ENCODE results near the gene SYNRG.

The SYNRG gene

GRCh38 chr17:37500378-37500777 lies 108.8 kb downstream of the SYNRG start:
- TF ChIP-seq EZH2 (IDR thresholded peaks at IDR 0.05; ENCODE audit: borderline replicate concordance, low read length): no peak
- TF ChIP-seq, protein P1, sequence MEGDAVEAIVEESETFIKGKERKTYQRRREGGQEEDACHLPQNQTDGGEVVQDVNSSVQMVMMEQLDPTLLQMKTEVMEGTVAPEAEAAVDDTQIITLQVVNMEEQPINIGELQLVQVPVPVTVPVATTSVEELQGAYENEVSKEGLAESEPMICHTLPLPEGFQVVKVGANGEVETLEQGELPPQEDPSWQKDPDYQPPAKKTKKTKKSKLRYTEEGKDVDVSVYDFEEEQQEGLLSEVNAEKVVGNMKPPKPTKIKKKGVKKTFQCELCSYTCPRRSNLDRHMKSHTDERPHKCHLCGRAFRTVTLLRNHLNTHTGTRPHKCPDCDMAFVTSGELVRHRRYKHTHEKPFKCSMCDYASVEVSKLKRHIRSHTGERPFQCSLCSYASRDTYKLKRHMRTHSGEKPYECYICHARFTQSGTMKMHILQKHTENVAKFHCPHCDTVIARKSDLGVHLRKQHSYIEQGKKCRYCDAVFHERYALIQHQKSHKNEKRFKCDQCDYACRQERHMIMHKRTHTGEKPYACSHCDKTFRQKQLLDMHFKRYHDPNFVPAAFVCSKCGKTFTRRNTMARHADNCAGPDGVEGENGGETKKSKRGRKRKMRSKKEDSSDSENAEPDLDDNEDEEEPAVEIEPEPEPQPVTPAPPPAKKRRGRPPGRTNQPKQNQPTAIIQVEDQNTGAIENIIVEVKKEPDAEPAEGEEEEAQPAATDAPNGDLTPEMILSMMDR (IDR thresholded peaks at IDR 0.05; ENCODE audit: low read length): no peak

GRCh38 chr17:37494971-37495370 lies 114.2 kb downstream of the SYNRG start:
- TF ChIP-seq, protein P1 (IDR thresholded peaks at IDR 0.05; ENCODE audit: low read length): no peak
- no peak for TF ChIP-seq EZH2 (IDR thresholded peaks at IDR 0.05; ENCODE audit: borderline replicate concordance, low read length)
- H3K9me2 ChIP-seq (ENCODE audit: low read depth, low read length): no peaks in the 10 kb centered on the region
- no peak overlapping the region for H3K4me3 ChIP-seq (ENCODE audit: low read depth, low read length, poor library complexity, severe bottlenecking)
- H3K27ac ChIP-seq (ENCODE audit: low read depth, low read length, poor library complexity, severe bottlenecking): no peak overlapping the region
- H3K4me2 ChIP-seq (ENCODE audit: low read length): no peak overlapping the region
- H3K27me3 ChIP-seq (ENCODE audit: insufficient read depth, low read length): no peaks in the 10 kb centered on the region
- no peak overlapping the region for H3K9ac ChIP-seq (ENCODE audit: low read length)
- no peaks in the 10 kb centered on the region for H4K20me1 ChIP-seq (ENCODE audit: insufficient read depth, low read length)
- no peaks in the 10 kb centered on the region for H3K9me3 ChIP-seq (ENCODE audit: low read length)
- no peaks in the 10 kb centered on the region for H3F3A ChIP-seq (ENCODE audit: insufficient read depth, low read length)
- no peaks in the 10 kb centered on the region for H3K36me3 ChIP-seq (ENCODE audit: insufficient read depth, low read length)
- peaks cover 17% of the 10 kb centered on the region for H3K79me2 ChIP-seq (ENCODE audit: insufficient read depth, low read length)
- H2AFZ ChIP-seq (ENCODE audit: low read length): no peak overlapping the region
- H3K4me1 ChIP-seq (ENCODE audit: insufficient read depth, low read length, severe bottlenecking): peaks cover 37% of the 10 kb centered on the region

More at GRCh38 chr17:37500378-37500777, 108.8 kb downstream of the SYNRG start:
- Histone ChIP-seq H3K36me3 (ENCODE audit: insufficient read depth, low read length) (no peaks in the 10 kb centered on the region), H4K20me1 (ENCODE audit: insufficient read depth, low read length) (no peaks in the 10 kb centered on the region), H3K79me2 (ENCODE audit: insufficient read depth, low read length) (0 out of 2 replicates have a peak, but pooled peaks cover under 1% of the 10 kb centered on the region), H3K9ac (ENCODE audit: low read length) (no peak overlapping the region), H3K4me1 (ENCODE audit: insufficient read depth, low read length, severe bottlenecking) (no peaks in the 10 kb centered on the region), H3K4me2 (ENCODE audit: low read length) (no peak overlapping the region), H3K27me3 (ENCODE audit: insufficient read depth, low read length) (no peaks in the 10 kb centered on the region), H3K27ac (ENCODE audit: low read depth, low read length, poor library complexity, severe bottlenecking) (no peak overlapping the region), H3K9me3 (ENCODE audit: low read length) (no peaks in the 10 kb centered on the region), H3K4me3 (ENCODE audit: low read depth, low read length, poor library complexity, severe bottlenecking) (no peak overlapping the region), H2AFZ (ENCODE audit: low read length) (no peak overlapping the region), H3F3A (ENCODE audit: insufficient read depth, low read length) (no peaks in the 10 kb centered on the region), H3K9me2 (ENCODE audit: low read depth, low read length) (no peaks in the 10 kb centered on the region)

DNA sequence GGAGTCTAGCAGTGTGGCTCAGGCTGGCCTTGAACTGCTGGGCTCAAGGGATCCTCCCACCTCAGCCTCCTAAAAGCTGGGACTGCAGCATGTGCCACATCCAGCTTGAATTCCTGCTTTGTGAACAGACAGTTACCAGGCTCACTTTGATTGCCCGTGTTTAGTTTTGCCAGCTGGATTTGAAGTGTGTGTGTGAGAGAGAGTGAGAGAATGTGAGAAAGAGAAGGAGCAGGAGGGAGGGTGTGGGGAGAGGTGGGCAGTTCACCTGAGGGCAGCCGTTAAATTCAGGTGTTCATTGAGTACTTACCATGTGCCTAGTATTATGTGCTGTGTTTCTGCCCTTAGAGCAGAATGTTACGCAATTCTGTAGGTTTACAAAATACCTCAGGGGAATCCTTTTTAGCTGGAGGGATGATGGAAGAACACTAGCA lies 114.8 kb downstream of the SYNRG start:
- Histone ChIP-seq H2AFZ (ENCODE audit: low read length) (no peak overlapping the region), H3K36me3 (ENCODE audit: insufficient read depth, low read length) (no peaks in the 10 kb centered on the region), H4K20me1 (ENCODE audit: insufficient read depth, low read length) (no peaks in the 10 kb centered on the region), H3K9me2 (ENCODE audit: low read depth, low read length) (no peaks in the 10 kb centered on the region), H3K4me2 (ENCODE audit: low read length) (no peak overlapping the region), H3F3A (ENCODE audit: insufficient read depth, low read length) (no peaks in the 10 kb centered on the region), H3K4me3 (ENCODE audit: low read depth, low read length, poor library complexity, severe bottlenecking) (no peak overlapping the region), H3K4me1 (ENCODE audit: insufficient read depth, low read length, severe bottlenecking) (peaks cover 37% of the 10 kb centered on the region), H3K9ac (ENCODE audit: low read length) (no peak overlapping the region), H3K79me2 (ENCODE audit: insufficient read depth, low read length) (peaks cover 17% of the 10 kb centered on the region), H3K27ac (ENCODE audit: low read depth, low read length, poor library complexity, severe bottlenecking) (no peak overlapping the region), H3K9me3 (ENCODE audit: low read length) (no peaks in the 10 kb centered on the region), H3K27me3 (ENCODE audit: insufficient read depth, low read length) (no peaks in the 10 kb centered on the region)
- TF ChIP-seq, protein P1 (IDR thresholded peaks at IDR 0.05; ENCODE audit: low read length): no peak
- no peak for TF ChIP-seq EZH2 (IDR thresholded peaks at IDR 0.05; ENCODE audit: borderline replicate concordance, low read length)

All from OCI-LY1 (cell line).